ENCODE data around the gene INHBE.
"Not testable (repeated sequence)": the region's sequence is repeated elsewhere in the genome, so short reads cannot be mapped to it uniquely, and the experiment has no call there.

DNA sequence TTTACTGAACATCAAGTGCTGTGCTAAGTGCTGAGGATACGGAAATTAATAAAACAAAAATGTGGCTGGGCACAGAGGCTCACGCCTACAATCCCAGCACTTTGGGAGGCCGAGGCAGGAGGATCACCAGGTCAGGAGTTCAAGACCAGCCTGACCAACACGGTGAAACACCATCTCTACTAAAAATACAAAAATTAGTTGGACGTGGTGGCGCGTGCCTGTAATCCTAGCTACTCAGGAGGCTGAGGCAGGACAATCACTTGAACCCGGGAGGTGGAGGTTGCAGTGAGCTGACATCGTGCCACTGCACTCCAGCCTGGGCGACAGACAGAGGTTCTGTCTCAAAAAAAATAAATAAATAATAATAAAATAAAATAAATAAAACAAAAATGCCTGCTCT lies 28.2 kb upstream of the INHBE start:
- TF ChIP-seq HOXA7 (CRISPR knock-in tag; IDR thresholded peaks at IDR 0.05; ENCODE audit: borderline replicate concordance); ZNF292 (tag by site-specific recombination; IDR thresholded peaks at IDR 0.05; ENCODE audit: borderline replicate concordance, low read depth): not testable (repeated sequence)
- TF ChIP-seq, protein P1, sequence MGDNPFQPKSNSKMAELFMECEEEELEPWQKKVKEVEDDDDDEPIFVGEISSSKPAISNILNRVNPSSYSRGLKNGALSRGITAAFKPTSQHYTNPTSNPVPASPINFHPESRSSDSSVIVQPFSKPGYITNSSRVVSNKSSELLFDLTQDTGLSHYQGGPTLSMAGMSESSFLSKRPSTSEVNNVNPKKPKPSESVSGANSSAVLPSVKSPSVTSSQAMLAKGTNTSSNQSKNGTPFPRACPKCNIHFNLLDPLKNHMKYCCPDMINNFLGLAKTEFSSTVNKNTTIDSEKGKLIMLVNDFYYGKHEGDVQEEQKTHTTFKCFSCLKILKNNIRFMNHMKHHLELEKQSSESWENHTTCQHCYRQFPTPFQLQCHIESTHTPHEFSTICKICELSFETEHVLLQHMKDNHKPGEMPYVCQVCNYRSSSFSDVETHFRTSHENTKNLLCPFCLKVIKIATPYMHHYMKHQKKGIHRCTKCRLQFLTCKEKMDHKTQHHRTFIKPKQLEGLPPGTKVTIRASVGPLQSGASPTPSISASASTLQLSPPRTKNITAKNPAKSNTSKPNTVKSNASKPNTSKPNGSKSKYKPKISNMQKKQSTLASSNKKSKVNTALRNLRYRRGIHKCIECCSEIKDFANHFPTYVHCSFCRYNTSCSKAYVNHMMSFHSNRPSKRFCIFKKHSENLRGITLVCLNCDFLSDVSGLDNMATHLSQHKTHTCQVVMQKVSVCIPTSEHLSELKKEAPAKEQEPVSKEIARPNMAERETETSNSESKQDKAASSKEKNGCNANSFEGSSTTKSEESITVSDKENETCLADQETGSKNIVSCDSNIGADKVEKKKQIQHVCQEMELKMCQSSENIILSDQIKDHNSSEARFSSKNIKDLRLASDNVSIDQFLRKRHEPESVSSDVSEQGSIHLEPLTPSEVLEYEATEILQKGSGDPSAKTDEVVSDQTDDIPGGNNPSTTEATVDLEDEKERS (tag by site-specific recombination; IDR thresholded peaks at IDR 0.05), result not testable (repeated sequence)
- TF ChIP-seq, protein P2, sequence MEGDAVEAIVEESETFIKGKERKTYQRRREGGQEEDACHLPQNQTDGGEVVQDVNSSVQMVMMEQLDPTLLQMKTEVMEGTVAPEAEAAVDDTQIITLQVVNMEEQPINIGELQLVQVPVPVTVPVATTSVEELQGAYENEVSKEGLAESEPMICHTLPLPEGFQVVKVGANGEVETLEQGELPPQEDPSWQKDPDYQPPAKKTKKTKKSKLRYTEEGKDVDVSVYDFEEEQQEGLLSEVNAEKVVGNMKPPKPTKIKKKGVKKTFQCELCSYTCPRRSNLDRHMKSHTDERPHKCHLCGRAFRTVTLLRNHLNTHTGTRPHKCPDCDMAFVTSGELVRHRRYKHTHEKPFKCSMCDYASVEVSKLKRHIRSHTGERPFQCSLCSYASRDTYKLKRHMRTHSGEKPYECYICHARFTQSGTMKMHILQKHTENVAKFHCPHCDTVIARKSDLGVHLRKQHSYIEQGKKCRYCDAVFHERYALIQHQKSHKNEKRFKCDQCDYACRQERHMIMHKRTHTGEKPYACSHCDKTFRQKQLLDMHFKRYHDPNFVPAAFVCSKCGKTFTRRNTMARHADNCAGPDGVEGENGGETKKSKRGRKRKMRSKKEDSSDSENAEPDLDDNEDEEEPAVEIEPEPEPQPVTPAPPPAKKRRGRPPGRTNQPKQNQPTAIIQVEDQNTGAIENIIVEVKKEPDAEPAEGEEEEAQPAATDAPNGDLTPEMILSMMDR (tag by site-specific recombination; IDR thresholded peaks at IDR 0.05), result not testable (repeated sequence)
- TF ChIP-seq, protein P3, sequence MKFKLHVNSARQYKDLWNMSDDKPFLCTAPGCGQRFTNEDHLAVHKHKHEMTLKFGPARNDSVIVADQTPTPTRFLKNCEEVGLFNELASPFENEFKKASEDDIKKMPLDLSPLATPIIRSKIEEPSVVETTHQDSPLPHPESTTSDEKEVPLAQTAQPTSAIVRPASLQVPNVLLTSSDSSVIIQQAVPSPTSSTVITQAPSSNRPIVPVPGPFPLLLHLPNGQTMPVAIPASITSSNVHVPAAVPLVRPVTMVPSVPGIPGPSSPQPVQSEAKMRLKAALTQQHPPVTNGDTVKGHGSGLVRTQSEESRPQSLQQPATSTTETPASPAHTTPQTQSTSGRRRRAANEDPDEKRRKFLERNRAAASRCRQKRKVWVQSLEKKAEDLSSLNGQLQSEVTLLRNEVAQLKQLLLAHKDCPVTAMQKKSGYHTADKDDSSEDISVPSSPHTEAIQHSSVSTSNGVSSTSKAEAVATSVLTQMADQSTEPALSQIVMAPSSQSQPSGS (tag by site-specific recombination; IDR thresholded peaks at IDR 0.05; ENCODE audit: low read depth), result not testable (repeated sequence)
- TF ChIP-seq, protein P4, sequence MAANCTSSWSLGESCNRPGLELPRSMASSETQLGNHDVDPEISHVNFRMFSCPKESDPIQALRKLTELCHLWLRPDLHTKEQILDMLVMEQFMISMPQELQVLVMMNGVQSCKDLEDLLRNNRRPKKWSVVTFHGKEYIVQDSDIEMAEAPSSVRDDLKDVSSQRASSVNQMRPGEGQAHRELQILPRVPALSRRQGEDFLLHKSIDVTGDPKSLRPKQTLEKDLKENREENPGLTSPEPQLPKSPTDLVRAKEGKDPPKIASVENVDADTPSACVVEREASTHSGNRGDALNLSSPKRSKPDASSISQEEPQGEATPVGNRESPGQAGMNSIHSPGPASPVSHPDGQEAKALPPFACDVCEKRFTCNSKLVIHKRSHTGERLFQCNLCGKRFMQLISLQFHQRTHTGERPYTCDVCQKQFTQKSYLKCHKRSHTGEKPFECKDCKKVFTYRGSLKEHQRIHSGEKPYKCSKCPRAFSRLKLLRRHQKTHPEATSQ (tag by site-specific recombination; IDR thresholded peaks at IDR 0.05), result not testable (repeated sequence)

Data from HEK293 (cell line).